ENCODE results near the gene COL5A1.

Gene COL5A1

DNA sequence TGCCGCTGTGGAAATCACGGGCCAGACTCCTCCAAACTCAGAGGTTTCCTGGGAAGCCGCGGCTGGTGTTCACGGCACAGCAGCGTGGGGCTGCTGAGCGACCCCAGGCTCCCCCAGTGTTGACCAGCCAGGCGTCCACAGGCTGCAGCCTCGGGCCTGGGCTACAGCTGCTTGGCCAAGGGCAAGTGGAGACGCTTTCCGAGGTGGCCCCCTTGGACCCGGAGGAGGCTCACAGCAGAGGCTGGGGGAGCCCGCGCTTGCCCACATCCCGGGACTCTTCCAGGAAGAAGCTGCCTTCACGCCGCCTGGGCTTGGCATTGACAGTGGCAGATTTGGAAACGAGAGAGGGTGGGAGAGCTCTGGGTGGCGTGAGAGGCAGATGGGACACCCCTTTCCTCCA lies 186.0 kb downstream of the COL5A1 start:
- TF ChIP-seq, protein P1, sequence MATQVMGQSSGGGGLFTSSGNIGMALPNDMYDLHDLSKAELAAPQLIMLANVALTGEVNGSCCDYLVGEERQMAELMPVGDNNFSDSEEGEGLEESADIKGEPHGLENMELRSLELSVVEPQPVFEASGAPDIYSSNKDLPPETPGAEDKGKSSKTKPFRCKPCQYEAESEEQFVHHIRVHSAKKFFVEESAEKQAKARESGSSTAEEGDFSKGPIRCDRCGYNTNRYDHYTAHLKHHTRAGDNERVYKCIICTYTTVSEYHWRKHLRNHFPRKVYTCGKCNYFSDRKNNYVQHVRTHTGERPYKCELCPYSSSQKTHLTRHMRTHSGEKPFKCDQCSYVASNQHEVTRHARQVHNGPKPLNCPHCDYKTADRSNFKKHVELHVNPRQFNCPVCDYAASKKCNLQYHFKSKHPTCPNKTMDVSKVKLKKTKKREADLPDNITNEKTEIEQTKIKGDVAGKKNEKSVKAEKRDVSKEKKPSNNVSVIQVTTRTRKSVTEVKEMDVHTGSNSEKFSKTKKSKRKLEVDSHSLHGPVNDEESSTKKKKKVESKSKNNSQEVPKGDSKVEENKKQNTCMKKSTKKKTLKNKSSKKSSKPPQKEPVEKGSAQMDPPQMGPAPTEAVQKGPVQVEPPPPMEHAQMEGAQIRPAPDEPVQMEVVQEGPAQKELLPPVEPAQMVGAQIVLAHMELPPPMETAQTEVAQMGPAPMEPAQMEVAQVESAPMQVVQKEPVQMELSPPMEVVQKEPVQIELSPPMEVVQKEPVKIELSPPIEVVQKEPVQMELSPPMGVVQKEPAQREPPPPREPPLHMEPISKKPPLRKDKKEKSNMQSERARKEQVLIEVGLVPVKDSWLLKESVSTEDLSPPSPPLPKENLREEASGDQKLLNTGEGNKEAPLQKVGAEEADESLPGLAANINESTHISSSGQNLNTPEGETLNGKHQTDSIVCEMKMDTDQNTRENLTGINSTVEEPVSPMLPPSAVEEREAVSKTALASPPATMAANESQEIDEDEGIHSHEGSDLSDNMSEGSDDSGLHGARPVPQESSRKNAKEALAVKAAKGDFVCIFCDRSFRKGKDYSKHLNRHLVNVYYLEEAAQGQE (IDR thresholded peaks at IDR 0.05; ENCODE audit: insufficient read depth in 1 of 2, low read depth in 2 of 2, low read length in 2 of 2), result no peak
- TF ChIP-seq FOXP2 (optimal IDR thresholded peaks at IDR 0.05; ENCODE audit: borderline replicate concordance, extremely low read depth, extremely low read length, insufficient read depth), result no peak
- no peak for TF ChIP-seq POLR2AphosphoS5 (IDR thresholded peaks at IDR 0.05; ENCODE audit: low read depth, low read length)
- no peak for TF ChIP-seq SIN3A (IDR thresholded peaks at IDR 0.05; ENCODE audit: borderline replicate concordance, insufficient read depth, low read length)
- TF ChIP-seq TAF1 (IDR thresholded peaks at IDR 0.05; ENCODE audit: borderline replicate concordance, insufficient read depth, low read length), result no peak

DNA sequence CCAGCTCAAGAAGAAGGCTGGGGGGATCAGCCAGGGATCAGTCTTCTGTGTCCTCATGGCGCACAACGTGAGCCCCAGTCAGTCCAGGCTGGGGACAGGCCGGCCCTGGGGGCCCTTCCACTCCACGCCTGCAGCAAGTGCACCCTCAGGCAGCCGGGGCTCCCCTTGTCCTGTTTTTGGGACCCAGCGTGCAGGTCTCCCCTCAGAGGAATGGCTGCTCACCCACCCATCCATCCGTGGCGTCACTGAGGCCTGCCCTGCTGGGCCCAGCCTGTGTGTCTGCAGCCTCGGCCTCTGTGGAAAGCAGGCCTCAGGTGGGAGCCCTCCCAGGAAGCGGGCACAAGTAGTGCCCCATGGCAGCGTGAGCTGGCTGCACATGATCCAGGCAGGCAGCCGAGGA lies 186.4 kb downstream of the COL5A1 start:
- TF ChIP-seq, protein P1 (IDR thresholded peaks at IDR 0.05; ENCODE audit: insufficient read depth in 1 of 2, low read depth in 2 of 2, low read length in 2 of 2), result no peak
- TF ChIP-seq SIN3A (IDR thresholded peaks at IDR 0.05; ENCODE audit: borderline replicate concordance, insufficient read depth, low read length), result no peak
- TF ChIP-seq FOXP2 (optimal IDR thresholded peaks at IDR 0.05; ENCODE audit: borderline replicate concordance, extremely low read depth, extremely low read length, insufficient read depth), result no peak
- TF ChIP-seq POLR2AphosphoS5 (IDR thresholded peaks at IDR 0.05; ENCODE audit: low read depth, low read length), result no peak
- TF ChIP-seq TAF1 (IDR thresholded peaks at IDR 0.05; ENCODE audit: borderline replicate concordance, insufficient read depth, low read length), result no peak

DNA sequence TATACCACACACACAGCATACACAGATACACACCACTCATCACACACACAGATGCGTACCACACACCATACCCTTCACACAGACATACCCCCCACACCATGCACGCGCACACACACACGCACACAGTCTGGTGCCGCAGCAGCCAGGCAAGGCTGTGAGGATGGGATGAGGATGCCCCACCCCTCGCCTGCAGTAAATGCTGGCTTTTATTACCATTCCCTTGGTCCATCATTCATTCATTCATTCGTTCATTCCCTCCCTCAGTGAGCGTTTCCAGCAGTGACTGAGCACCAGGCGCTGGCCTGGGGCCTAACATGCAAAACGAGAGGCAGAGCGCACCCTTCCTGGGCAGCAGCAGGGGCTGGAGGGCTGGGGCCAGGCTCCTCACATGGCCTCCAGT lies 187.3 kb downstream of the COL5A1 start:
- TF ChIP-seq POLR2AphosphoS5 (IDR thresholded peaks at IDR 0.05; ENCODE audit: low read depth, low read length), result no peak

DNA sequence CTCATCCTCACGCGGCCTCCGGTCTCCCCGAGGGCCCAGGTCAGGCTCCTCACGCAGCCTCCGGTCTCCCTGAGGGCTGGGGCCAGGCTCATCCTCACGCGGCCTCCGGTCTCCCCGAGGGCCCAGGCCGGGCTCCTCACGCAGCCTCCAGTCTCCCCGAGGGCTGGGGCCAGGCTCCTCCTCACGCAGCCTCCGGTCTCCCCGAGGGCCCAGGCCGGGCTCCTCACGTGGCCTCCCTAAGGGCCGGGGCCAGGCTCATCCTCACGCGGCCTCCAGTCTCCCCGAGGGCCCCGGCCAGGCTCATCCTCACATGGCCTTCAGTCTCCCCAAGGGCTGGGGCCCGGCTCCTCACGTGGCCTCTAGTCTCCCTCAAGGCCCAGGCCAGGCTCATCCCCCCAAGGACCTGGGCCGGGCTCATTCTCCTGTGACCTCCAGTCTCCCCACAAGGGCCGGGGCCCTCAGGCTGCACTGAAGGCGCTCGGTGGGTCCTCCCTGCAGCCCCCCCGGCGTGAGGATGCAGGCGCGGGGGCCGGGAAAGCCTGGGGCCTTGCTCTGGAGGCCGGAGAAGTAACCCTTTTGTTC lies 187.8 kb downstream of the COL5A1 start:
- no peak for TF ChIP-seq FOXP2 (optimal IDR thresholded peaks at IDR 0.05; ENCODE audit: borderline replicate concordance, extremely low read depth, extremely low read length, insufficient read depth)
- TF ChIP-seq, protein P1 (IDR thresholded peaks at IDR 0.05; ENCODE audit: insufficient read depth in 1 of 2, low read depth in 2 of 2, low read length in 2 of 2), result no peak
- no peak for TF ChIP-seq SIN3A (IDR thresholded peaks at IDR 0.05; ENCODE audit: borderline replicate concordance, insufficient read depth, low read length)
- no peak for TF ChIP-seq TAF1 (IDR thresholded peaks at IDR 0.05; ENCODE audit: borderline replicate concordance, insufficient read depth, low read length)
- TF ChIP-seq POLR2AphosphoS5 (IDR thresholded peaks at IDR 0.05; ENCODE audit: low read depth, low read length), result no peak

DNA sequence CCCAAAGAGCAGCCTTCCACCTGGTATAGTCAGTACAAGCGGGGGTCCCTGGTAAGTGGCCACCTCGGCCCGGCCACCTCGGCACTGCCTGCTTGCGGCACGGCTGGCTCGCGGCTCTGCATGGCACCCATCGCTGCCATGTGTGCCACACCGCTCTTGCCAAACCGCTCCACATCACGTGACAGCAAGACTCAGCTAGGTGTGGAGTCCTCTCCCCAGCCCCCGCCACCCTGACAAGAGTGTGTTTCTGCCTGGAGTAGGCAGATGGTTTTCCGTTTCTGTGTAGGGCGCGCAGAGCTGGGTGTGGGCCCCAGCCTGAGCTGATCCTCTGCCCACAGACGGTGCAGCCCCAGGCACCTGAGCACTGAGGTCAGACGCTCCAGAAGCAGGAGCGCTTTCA lies 188.5 kb downstream of the COL5A1 start:
- no peak for TF ChIP-seq POLR2AphosphoS5 (IDR thresholded peaks at IDR 0.05; ENCODE audit: low read depth, low read length)
- TF ChIP-seq, protein P1 (IDR thresholded peaks at IDR 0.05; ENCODE audit: insufficient read depth in 1 of 2, low read depth in 2 of 2, low read length in 2 of 2), result no peak
- no peak for TF ChIP-seq TAF1 (IDR thresholded peaks at IDR 0.05; ENCODE audit: borderline replicate concordance, insufficient read depth, low read length)
- no peak for TF ChIP-seq FOXP2 (optimal IDR thresholded peaks at IDR 0.05; ENCODE audit: borderline replicate concordance, extremely low read depth, extremely low read length, insufficient read depth)
- no peak for TF ChIP-seq SIN3A (IDR thresholded peaks at IDR 0.05; ENCODE audit: borderline replicate concordance, insufficient read depth, low read length)

All from PFSK-1 (cell line).